Activated T-cell treated with anti-CD3 and anti-CD28 coated beads, Interleukin-2, amount 50 U/mL, for 24 hours (primary cell): ENCODE data around the gene NCR3LG1.

Experiments
- DNase-seq: peaks from one replicate; pipeline ENCODE4 v3.0.0-alpha.2; 2020
- H3K27ac Mint-ChIP-seq: 2 replicates; pipeline ENCODE4 v1.8.0; 2020; ENCODE audit warnings: mild to moderate bottlenecking, mixed read lengths
- H3K27me3 Mint-ChIP-seq: 2 replicates; pipeline ENCODE4 v1.8.0; 2020; ENCODE audit warnings: mixed read lengths
- H3K36me3 Mint-ChIP-seq: 2 replicates; pipeline ENCODE4 v1.8.0; 2020; ENCODE audit warnings: low read depth, mixed read lengths
- H3K4me1 Mint-ChIP-seq: 2 replicates; pipeline ENCODE4 v1.8.0; 2020; ENCODE audit warnings: low read depth, mixed read lengths
- H3K4me3 Mint-ChIP-seq: 2 replicates; pipeline ENCODE4 v1.8.0; 2020; ENCODE audit warnings: mild to moderate bottlenecking, moderate library complexity, mixed read lengths
- H3K9me3 Mint-ChIP-seq: 2 replicates; pipeline ENCODE4 v1.8.0; 2020; ENCODE audit warnings: mixed read lengths

The NCR3LG1 gene

DNA sequence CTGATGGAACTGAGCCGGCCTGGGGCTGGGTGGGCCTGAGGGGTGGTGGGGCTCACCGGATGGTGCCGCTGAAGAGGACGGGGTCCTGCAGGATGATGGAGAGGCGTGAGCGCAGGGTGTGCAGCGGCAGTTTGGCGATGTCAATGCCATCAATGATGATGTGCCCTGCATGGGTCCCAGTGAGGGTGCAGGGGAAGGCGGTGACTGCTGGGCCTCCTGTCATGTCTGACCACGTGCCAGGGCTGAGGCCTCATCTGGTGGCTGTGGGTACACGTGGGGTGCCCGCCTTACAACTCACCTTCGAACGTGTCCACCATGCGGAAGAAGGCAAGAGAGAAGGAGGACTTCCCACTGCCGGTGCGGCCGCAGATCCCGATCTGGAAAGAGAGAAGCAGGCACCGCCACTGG, 44.0 kb downstream of the NCR3LG1 start:
- no peaks in the 10 kb centered on the region for H3K9me3 Mint-ChIP-seq
- no peak overlapping the region for H3K4me3 Mint-ChIP-seq
- H3K4me1 Mint-ChIP-seq: no peaks in the 10 kb centered on the region
- H3K27ac Mint-ChIP-seq: no peak overlapping the region
- no peaks in the 10 kb centered on the region for H3K36me3 Mint-ChIP-seq
- H3K27me3 Mint-ChIP-seq: no peaks in the 10 kb centered on the region
- no peak for DNase-seq

DNA sequence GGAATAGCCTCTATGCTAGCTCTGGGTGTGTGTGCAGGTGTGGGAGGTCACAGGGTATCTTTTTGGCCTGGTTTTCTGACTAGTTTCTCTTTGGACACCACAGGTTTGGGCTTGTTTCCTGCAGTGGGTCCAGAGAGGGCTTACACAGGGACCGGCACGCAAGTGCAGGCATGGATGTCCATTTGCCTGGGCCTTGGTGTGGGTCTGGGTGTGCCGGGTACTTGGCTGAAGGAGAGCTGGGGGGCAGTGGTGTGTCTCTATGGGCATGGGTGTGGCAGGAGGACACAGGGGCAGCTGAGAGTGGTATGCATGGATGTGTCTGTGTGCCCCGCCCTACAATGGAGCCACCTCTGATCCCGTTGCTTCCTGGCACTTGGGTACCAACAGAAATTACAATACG, 44.4 kb downstream of the NCR3LG1 start:
- Mint-ChIP-seq H3K9me3 (no peaks in the 10 kb centered on the region), H3K4me3 (no peak overlapping the region), H3K27me3 (no peaks in the 10 kb centered on the region), H3K27ac (no peak overlapping the region), H3K36me3 (no peaks in the 10 kb centered on the region), H3K4me1 (no peaks in the 10 kb centered on the region)
- no peak for DNase-seq

DNA sequence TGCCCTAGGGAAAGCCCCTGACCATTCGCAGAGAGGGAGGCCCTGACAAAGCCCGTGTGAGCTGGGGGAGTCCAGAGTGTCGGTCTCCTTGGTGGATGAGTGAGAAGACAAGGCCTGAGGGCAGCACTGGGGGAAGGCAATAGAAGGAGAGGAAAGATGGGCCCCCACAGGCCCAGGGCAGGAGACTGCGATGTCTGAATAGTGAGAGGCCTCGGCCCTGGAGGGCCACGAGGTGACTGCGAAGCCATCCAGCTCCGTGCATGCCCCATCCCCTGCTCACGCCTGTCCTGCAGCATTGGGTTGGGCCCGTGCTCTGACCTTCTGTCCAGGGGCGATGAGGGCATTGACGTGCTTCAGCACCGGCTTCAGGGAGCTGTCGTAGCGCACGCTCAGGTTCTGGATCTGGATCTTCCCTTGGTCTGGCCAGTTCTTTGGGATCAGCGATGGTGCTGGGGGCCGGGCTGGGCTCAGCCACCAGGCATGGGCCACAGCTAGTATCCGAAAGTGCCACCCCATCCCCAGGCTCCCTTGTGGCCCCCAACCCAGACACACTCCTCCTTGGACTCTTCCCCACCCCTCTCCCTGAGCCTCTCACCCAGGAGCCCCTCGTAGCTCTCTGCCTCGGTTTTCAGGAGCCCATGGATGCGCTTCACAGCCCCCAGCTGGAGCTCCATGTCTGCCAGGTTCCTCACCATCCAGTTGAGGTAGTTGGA, 45.2 kb downstream of the NCR3LG1 start:
- Mint-ChIP-seq H3K9me3 (no peaks in the 10 kb centered on the region), H3K4me1 (no peaks in the 10 kb centered on the region), H3K36me3 (no peaks in the 10 kb centered on the region), H3K4me3 (no peak overlapping the region), H3K27me3 (no peaks in the 10 kb centered on the region), H3K27ac (no peak overlapping the region)
- no peak for DNase-seq

DNA sequence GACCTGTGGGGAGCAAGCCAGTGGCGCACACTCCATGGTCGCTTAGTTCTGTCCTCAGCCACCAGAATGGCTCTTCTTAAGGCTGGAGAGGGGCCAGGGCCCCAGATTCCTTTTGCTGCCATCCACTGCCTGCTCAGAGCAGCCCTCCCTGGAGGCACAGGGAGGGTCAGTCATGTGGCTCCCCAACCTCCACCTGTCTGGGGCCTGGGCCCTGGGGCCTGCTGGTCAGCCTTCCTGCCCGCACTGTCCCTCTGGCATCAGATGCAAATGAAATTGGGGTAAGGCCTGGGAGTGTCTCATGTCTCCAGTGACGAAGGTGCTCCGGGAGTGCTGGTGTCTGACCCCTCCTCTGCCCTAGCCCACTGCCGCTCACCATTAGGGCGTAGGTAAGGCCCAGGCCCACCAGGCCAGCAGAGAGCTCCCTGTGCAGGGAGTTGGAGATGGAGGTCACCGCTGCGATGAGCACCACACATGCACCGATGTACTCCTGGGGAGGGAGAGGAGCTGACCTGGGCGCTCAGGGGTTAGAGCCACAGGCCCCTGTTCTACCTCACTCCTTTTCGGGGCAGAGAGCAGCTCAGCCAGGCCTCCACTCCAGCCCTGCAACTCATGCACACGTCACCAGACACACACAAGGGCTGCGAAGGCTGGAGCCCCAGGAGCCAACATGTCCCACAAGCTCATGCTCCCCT, 45.9 kb downstream of the NCR3LG1 start:
- no peaks in the 10 kb centered on the region for H3K4me1 Mint-ChIP-seq
- H3K36me3 Mint-ChIP-seq: no peaks in the 10 kb centered on the region
- H3K4me3 Mint-ChIP-seq: no peak overlapping the region
- H3K27me3 Mint-ChIP-seq: no peaks in the 10 kb centered on the region
- H3K9me3 Mint-ChIP-seq: no peaks in the 10 kb centered on the region
- no peak overlapping the region for H3K27ac Mint-ChIP-seq
- DNase-seq: no peak

DNA sequence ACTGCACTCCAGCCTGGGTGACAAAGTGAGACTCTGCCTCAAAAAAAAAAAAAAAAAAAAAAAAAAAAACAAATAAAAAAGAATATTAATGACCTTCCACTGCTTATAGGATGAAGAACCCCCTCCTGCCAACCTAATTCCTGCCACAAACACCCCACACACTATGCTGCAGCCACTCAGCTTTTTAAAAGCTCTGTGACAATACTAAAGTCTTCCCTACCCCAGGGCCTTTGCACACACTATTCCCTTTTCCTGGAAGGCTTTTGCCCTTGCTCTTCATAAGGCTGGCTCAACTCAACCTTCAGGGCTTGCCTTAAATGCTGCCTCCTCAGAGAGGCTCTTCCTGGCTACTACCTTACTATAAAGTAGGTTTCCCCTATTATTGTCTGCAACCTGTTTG, 47.6 kb downstream of the NCR3LG1 start:
- no peak for DNase-seq
- no peaks in the 10 kb centered on the region for H3K36me3 Mint-ChIP-seq
- H3K9me3 Mint-ChIP-seq: no peaks in the 10 kb centered on the region
- no peak overlapping the region for H3K27ac Mint-ChIP-seq
- H3K4me1 Mint-ChIP-seq: no peaks in the 10 kb centered on the region
- H3K27me3 Mint-ChIP-seq: no peaks in the 10 kb centered on the region
- no peak overlapping the region for H3K4me3 Mint-ChIP-seq

DNA sequence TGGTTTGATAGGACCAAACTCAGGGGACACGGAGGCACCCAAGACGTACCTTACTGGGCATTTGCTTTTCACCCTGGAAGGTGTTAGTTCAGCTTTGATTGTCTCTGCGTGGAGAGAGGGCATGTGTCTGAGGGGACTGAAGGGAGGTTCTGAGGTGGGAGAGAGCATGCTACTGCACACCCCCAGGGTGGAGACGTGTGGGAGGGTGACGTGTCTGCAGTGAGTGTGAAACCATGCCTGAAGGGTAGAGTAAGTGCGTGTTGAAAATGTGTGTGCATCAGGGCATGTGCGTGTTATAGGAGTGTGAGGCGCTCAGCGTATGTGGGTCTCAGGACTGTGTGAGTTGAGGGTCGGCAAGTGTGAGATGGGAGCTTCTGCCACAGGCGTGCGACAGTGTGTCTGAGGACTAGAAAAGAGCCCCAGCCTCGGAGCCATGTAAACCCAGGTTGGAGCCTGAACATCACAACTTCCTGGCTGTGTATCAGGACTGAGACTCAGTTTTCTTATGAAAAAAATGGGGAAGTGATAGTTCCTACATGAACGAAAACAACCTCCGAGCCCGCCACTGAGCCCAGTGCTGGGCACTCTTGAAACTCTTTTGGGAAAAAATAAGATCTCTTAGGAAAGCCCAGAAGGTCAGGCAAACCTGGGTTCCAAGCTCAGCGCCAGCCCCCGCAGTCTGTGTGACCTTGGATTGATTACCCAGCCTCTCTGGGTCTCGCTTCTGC, 48.6 kb downstream of the NCR3LG1 start:
- Mint-ChIP-seq H3K27ac (no peak overlapping the region), H3K27me3 (no peaks in the 10 kb centered on the region), H3K36me3 (no peaks in the 10 kb centered on the region), H3K9me3 (no peaks in the 10 kb centered on the region), H3K4me1 (no peaks in the 10 kb centered on the region), H3K4me3 (no peak overlapping the region)
- no peak for DNase-seq

DNA sequence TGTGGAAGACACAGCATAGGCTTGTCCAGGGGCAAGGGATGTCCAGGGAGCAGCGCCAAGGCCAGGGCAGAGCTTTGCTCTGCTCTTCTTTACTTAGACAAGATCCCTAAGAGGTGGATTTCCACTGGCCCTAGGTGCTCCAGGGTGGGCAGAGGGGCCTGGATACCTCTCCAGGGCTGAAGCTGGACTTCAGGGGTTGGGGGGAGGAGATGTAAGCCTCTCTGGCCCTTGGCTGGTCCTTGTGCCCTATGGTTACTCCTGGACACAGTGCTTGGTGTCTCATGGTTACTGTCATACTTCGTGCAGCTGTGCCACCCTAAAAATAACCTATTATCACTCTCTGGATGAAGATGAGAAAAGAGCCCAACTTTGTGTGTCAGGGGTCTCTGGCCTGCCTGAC, 49.7 kb downstream of the NCR3LG1 start:
- no peak for DNase-seq
- H3K4me3 Mint-ChIP-seq: no peak overlapping the region
- no peaks in the 10 kb centered on the region for H3K4me1 Mint-ChIP-seq
- H3K9me3 Mint-ChIP-seq: no peaks in the 10 kb centered on the region
- H3K27me3 Mint-ChIP-seq: no peaks in the 10 kb centered on the region
- H3K27ac Mint-ChIP-seq: no peak overlapping the region
- H3K36me3 Mint-ChIP-seq: no peaks in the 10 kb centered on the region

DNA sequence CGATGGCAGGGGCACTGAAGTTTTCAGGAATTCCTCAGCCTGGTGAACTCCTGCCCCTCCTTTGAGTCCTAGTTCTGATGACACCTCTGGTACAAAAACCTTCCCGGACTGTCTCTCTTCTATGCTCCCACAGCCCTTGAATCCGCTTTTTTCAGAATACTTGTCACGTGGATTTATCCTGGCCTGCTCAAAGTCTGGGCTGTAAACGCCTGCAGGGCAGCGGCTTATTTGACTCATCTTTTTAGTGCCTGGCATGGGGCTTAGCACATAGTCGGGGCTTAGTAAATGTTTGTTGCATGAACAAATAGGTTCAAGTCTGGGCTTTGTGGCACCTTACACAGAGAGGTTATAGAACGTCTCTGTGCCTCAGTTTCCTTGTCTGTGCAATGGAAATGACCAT, 50.2 kb downstream of the NCR3LG1 start:
- Mint-ChIP-seq H3K4me1 (no peaks in the 10 kb centered on the region), H3K9me3 (no peaks in the 10 kb centered on the region), H3K27me3 (no peaks in the 10 kb centered on the region), H3K4me3 (no peak overlapping the region), H3K27ac (no peak overlapping the region), H3K36me3 (no peaks in the 10 kb centered on the region)
- DNase-seq: no peak

DNA sequence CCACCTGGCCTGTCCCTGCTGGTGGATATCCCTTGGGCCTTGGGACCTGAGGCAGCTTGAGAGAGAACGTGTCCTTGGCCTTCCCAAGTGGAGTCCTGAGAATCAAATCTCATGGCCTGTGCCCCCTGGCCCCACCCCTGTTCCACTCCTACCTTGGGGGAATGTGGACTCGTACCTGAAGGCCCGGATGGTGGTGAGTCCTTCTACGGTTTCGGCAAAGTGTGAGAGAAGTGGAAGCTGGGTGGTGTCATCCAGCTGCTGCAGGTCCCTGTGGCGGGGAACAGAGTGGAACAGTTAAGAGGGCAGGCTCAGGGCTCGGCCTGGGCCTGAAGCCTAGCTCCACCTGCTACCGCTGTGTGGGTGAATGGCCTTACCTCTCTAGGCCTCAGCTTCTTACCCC, 50.9 kb downstream of the NCR3LG1 start:
- DNase-seq: no peak
- H3K4me1 Mint-ChIP-seq: no peaks in the 10 kb centered on the region
- H3K27me3 Mint-ChIP-seq: no peaks in the 10 kb centered on the region
- H3K9me3 Mint-ChIP-seq: no peaks in the 10 kb centered on the region
- H3K4me3 Mint-ChIP-seq: no peak overlapping the region
- no peak overlapping the region for H3K27ac Mint-ChIP-seq
- no peaks in the 10 kb centered on the region for H3K36me3 Mint-ChIP-seq

DNA sequence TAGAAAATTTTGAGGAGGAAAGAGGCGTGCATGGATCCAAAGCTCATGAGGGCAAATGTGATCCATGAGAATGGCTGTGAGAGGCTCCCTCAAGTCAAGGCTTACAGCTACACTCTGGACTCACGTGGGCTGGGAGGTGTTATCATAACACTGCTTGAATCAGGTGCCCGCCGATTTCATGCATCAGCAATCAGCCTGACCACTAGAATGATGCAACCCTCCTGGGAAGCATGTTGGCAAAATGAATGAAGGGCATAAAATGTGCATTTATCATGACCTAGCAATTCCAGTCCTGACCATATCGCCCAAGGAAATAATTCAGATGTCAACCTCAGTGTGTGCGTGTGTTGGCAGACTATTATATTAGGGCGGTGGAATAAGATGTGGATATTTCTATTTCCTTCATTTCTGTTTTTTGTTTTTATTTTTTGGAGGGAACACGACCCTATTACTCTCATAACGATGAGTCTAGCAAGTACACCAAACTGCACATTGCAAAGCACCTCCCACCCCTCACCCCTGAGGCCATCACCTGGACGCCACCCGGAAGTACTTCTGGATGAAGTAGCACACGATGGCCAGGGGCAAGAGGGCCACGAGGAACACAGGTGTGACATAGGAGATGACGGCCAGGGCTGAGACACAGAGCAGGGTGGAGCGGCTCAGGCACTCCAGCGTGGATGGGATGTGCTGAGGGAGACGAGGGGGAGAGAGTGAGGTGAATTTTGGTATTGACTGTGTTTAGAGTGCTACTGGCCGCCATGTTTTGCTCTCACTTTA, 52.6 kb downstream of the NCR3LG1 start:
- Mint-ChIP-seq H3K27me3 (no peaks in the 10 kb centered on the region), H3K4me1 (no peaks in the 10 kb centered on the region), H3K27ac (no peak overlapping the region), H3K36me3 (no peaks in the 10 kb centered on the region), H3K9me3 (no peaks in the 10 kb centered on the region), H3K4me3 (no peak overlapping the region)
- no peak for DNase-seq

DNA sequence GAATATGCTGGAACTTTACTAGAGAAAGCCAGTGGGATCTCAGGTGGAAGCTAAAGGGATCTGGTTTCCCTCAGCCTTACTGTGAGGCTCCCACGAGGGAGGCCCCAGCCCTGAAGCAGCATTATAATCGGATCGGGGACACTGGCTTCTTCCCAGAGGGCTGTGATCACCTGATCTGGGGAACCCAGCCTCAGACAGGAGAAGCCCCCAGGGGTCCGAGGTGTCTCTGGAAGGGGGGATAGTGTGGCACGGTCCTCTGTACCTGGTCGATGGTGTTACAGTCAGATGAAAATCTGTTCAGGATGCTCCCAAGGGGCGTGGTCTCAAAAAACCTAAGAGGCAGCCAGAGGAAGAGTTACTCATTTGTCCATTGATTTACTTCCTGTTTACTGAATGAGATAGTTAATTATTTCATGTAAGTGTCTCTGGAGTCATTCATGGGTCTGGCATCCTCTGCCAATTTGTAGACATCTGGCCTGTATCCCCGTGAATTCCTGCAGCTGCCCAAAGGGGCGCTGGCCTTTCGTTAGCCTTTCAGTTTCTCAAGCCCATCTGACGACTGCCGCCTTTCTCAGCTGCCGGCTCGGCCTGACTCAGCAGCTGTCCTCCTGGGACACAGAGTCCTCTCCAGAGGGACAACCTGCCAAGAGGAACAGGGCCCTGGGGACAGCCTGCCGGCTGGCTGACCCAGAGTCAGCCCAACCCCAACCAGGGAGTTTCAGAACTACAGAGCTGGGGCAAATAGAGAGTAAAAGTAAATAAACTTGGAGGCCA, 53.8 kb downstream of the NCR3LG1 start:
- Mint-ChIP-seq H3K4me1 (no peaks in the 10 kb centered on the region), H3K4me3 (no peak overlapping the region), H3K27me3 (no peaks in the 10 kb centered on the region), H3K36me3 (no peaks in the 10 kb centered on the region), H3K9me3 (no peaks in the 10 kb centered on the region), H3K27ac (no peak overlapping the region)
- no peak for DNase-seq

DNA sequence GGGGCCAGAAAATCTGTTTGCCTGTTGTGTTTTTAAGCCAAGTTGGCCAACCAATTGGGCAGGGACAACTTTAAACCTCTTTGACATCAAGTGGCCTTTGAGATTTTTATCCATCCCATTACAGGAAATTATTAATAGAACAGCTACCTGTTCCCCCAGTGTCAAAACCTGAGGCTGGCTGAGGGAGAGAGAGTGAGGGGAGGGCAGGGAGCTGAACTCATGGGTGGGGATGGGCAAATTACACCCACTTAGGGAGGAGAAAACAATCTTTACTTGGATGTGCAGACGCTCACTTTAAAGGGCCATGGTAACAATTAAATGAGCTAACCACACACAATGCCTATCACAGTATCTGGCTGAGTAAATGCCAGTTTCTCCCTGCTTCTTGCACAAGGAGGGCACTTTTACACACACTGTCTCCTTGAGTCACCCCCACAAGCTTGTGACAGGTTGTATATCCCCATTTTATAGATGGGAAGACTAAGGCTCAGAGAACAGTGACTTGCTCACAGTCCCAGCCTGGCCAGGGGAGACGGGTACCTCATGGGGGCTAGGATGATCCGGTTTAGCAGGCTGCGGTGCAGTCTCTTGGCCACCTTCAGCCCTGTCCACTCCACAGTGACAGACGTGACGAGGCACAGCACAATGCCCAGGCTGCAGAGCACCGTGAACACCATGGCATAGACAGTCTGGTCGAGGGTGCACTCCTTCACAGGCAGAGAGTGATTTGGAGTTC, 54.6 kb downstream of the NCR3LG1 start:
- Mint-ChIP-seq H3K9me3 (no peaks in the 10 kb centered on the region), H3K4me3 (no peak overlapping the region), H3K27me3 (no peaks in the 10 kb centered on the region), H3K4me1 (no peaks in the 10 kb centered on the region), H3K27ac (no peak overlapping the region), H3K36me3 (no peaks in the 10 kb centered on the region)
- no peak for DNase-seq

DNA sequence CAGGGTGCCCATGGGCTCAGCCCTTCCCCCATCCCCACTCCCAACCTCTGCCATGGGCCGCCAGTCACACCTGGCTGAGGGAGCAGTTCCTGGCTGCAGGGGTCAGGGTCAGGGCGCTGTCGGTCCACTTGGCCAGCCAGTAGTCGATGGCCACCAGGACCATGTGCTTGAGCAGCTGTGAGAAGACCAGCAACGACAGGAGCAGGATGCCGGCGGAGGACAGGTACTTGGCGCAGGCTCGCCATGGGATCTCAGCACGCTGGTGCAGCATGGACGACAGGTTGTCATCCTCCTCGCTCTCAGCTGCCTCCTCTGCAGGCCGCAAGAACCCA, 55.2 kb downstream of the NCR3LG1 start:
- H3K27me3 Mint-ChIP-seq: no peaks in the 10 kb centered on the region
- H3K4me3 Mint-ChIP-seq: no peak overlapping the region
- H3K9me3 Mint-ChIP-seq: no peaks in the 10 kb centered on the region
- H3K27ac Mint-ChIP-seq: no peak overlapping the region
- H3K4me1 Mint-ChIP-seq: no peaks in the 10 kb centered on the region
- DNase-seq: no peak
- no peaks in the 10 kb centered on the region for H3K36me3 Mint-ChIP-seq

DNA sequence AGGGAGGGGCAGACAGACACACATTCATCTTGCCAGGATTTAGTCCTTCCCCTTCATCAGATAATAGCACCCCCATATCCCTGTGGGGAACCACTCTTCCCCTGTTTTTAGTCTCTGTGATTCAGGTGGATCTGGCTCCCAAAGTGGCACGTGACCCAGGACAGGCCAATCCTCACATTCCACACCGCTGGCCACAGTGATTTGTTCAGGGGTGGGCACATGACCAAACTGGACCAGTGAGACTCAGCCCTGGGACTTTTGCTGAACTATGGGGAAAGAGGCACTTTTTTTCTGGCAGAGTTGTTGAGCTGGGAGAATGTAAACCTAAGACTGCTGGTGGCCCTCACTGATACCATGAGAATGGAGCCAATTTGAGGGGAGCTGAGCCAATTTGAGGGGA, 56.0 kb downstream of the NCR3LG1 start:
- Mint-ChIP-seq H3K27me3 (peaks cover 2% of the 10 kb centered on the region), H3K9me3 (no peaks in the 10 kb centered on the region), H3K4me1 (no peaks in the 10 kb centered on the region), H3K4me3 (no peak overlapping the region), H3K27ac (no peak overlapping the region), H3K36me3 (no peaks in the 10 kb centered on the region)
- no peak for DNase-seq
